Liver (tissue), 3 donors: ENCODE data around the gene NCOA3.

Experiments
- EGR1 ChIP-seq, 2 donors: IDR thresholded peaks; 2 replicates each; pipeline ENCODE4 v1.6.1; 2016 to 2018; ENCODE audit warnings: antibody characterized with exemption in 2 of 2, low read depth in 2 of 2
- FOXA1 ChIP-seq: IDR thresholded peaks from 2 replicates; pipeline ENCODE4 v1.6.1; 2016; ENCODE audit warnings: antibody characterized with exemption
- FOXA2 ChIP-seq: IDR thresholded peaks from 2 replicates; pipeline ENCODE4 v1.6.1; 2016; ENCODE audit warnings: antibody characterized with exemption
- JUND ChIP-seq, 2 donors: IDR thresholded peaks; 2 replicates each; pipeline ENCODE4 v1.6.1; 2016; ENCODE audit warnings: antibody characterized with exemption in 2 of 2
- RAD21 ChIP-seq, 2 donors: IDR thresholded peaks; 2 replicates each; pipeline ENCODE4 v1.6.1; 2016; ENCODE audit warnings: antibody characterized with exemption in 2 of 2, mild to moderate bottlenecking in 2 of 2
- RXRA ChIP-seq, 2 donors: IDR thresholded peaks; 2 replicates each; pipeline ENCODE4 v1.6.1; 2017 to 2018; ENCODE audit warnings: antibody characterized with exemption in 2 of 2, mild to moderate bottlenecking in 1 of 2
- SP1 ChIP-seq: IDR thresholded peaks from 2 replicates; pipeline ENCODE4 v1.6.1; 2018; ENCODE audit warnings: antibody characterized with exemption, mild to moderate bottlenecking
- TAF1 ChIP-seq: conservative IDR thresholded peaks from 2 replicates; pipeline ENCODE4 v1.6.1; 2016; ENCODE audit warnings: antibody characterized with exemption, mild to moderate bottlenecking
- YY1 ChIP-seq: IDR thresholded peaks from 2 replicates; pipeline ENCODE4 v1.6.1; 2016; ENCODE audit warnings: antibody characterized with exemption, mild to moderate bottlenecking
- TF ChIP-seq, protein P1 (sequence below): fragments of 150-350 bp; IDR thresholded peaks from 2 replicates; pipeline ENCODE4 v1.5.1; 2017; ENCODE audit warnings: improper control_type of control experiment, low read depth, low read length; ENCODE audit not compliant: missing input control
- TF ChIP-seq, protein P2 (sequence below): IDR thresholded peaks from 2 replicates; pipeline ENCODE4 v1.6.1; 2016; ENCODE audit warnings: antibody characterized with exemption
- TF ChIP-seq, protein P3 (sequence below): IDR thresholded peaks from 2 replicates; pipeline ENCODE4 v1.6.1; 2016; ENCODE audit warnings: antibody characterized with exemption
- TF ChIP-seq, protein P4 (sequence below): IDR thresholded peaks from 2 replicates; pipeline ENCODE4 v1.6.1; 2016; ENCODE audit warnings: antibody characterized with exemption, mild to moderate bottlenecking
- TF ChIP-seq, protein P5 (sequence below): IDR thresholded peaks from 2 replicates; pipeline ENCODE4 v1.6.1; 2016; ENCODE audit warnings: antibody characterized with exemption
- donor health status: healthy.
- donor health status: healthy.

DNA sequence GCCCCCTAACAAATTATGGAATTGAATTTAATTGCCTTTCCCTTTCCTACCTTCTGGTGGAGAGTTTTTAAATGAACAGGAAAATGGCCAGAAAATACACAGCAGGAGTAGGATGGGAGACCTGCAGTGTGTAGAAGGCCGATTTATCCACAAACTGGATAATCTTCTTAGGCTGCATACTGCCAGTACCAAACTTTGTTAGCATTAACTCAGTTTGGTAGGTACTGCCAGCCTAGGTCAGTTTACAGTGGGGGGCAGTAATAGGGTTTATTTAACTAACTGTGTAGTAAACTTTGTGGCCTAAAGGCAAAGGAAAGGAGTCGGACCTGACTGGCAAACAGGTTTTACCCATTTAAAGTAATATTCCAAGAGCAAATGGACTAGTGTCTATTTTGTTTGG, 4.6 kb downstream of the NCOA3 start:
- TF ChIP-seq, protein P1, sequence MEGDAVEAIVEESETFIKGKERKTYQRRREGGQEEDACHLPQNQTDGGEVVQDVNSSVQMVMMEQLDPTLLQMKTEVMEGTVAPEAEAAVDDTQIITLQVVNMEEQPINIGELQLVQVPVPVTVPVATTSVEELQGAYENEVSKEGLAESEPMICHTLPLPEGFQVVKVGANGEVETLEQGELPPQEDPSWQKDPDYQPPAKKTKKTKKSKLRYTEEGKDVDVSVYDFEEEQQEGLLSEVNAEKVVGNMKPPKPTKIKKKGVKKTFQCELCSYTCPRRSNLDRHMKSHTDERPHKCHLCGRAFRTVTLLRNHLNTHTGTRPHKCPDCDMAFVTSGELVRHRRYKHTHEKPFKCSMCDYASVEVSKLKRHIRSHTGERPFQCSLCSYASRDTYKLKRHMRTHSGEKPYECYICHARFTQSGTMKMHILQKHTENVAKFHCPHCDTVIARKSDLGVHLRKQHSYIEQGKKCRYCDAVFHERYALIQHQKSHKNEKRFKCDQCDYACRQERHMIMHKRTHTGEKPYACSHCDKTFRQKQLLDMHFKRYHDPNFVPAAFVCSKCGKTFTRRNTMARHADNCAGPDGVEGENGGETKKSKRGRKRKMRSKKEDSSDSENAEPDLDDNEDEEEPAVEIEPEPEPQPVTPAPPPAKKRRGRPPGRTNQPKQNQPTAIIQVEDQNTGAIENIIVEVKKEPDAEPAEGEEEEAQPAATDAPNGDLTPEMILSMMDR, result no peak
- TF ChIP-seq, protein P2, sequence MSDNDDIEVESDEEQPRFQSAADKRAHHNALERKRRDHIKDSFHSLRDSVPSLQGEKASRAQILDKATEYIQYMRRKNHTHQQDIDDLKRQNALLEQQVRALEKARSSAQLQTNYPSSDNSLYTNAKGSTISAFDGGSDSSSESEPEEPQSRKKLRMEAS, result no peak
- TF ChIP-seq, protein P3, sequence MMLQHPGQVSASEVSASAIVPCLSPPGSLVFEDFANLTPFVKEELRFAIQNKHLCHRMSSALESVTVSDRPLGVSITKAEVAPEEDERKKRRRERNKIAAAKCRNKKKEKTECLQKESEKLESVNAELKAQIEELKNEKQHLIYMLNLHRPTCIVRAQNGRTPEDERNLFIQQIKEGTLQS, result no peak
- TF ChIP-seq, protein P4, sequence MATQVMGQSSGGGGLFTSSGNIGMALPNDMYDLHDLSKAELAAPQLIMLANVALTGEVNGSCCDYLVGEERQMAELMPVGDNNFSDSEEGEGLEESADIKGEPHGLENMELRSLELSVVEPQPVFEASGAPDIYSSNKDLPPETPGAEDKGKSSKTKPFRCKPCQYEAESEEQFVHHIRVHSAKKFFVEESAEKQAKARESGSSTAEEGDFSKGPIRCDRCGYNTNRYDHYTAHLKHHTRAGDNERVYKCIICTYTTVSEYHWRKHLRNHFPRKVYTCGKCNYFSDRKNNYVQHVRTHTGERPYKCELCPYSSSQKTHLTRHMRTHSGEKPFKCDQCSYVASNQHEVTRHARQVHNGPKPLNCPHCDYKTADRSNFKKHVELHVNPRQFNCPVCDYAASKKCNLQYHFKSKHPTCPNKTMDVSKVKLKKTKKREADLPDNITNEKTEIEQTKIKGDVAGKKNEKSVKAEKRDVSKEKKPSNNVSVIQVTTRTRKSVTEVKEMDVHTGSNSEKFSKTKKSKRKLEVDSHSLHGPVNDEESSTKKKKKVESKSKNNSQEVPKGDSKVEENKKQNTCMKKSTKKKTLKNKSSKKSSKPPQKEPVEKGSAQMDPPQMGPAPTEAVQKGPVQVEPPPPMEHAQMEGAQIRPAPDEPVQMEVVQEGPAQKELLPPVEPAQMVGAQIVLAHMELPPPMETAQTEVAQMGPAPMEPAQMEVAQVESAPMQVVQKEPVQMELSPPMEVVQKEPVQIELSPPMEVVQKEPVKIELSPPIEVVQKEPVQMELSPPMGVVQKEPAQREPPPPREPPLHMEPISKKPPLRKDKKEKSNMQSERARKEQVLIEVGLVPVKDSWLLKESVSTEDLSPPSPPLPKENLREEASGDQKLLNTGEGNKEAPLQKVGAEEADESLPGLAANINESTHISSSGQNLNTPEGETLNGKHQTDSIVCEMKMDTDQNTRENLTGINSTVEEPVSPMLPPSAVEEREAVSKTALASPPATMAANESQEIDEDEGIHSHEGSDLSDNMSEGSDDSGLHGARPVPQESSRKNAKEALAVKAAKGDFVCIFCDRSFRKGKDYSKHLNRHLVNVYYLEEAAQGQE, result no peak
- TF ChIP-seq YY1, result no peak
- no peak for TF ChIP-seq FOXA1
- TF ChIP-seq TAF1, result no peak
- TF ChIP-seq SP1, result no peak
- no peak for TF ChIP-seq FOXA2
- TF ChIP-seq EGR1 (IDR thresholded peaks at IDR 0.05; ENCODE audit: low read depth in 2 of 2), result no peak
- TF ChIP-seq, protein P5, sequence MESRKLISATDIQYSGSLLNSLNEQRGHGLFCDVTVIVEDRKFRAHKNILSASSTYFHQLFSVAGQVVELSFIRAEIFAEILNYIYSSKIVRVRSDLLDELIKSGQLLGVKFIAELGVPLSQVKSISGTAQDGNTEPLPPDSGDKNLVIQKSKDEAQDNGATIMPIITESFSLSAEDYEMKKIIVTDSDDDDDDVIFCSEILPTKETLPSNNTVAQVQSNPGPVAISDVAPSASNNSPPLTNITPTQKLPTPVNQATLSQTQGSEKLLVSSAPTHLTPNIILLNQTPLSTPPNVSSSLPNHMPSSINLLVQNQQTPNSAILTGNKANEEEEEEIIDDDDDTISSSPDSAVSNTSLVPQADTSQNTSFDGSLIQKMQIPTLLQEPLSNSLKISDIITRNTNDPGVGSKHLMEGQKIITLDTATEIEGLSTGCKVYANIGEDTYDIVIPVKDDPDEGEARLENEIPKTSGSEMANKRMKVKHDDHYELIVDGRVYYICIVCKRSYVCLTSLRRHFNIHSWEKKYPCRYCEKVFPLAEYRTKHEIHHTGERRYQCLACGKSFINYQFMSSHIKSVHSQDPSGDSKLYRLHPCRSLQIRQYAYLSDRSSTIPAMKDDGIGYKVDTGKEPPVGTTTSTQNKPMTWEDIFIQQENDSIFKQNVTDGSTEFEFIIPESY, result no peak
- no peak for TF ChIP-seq RAD21 (IDR thresholded peaks at IDR 0.05)
- no peak for TF ChIP-seq JUND (IDR thresholded peaks at IDR 0.05)
- no peak for TF ChIP-seq RXRA (IDR thresholded peaks at IDR 0.05)
